AG09309 (cell line): ENCODE data around the gene LRTM2.

Source experiments
- DNase-seq: peaks from one replicate; pipeline ENCODE4 v3.0.0-alpha.2; 2010; ENCODE audit warnings: low read depth
- H3K4me3 ChIP-seq: 2 replicates; pipeline ENCODE4 v1.5.1; 2011; ENCODE audit warnings: mild to moderate bottlenecking, low read depth, low read length, moderate library complexity; ENCODE audit not compliant: control insufficient read depth
- CTCF ChIP-seq: IDR thresholded peaks from 2 replicates; pipeline ENCODE4 v1.5.1; 2011; ENCODE audit warnings: mild to moderate bottlenecking, low read depth, low read length, inconsistent platforms; ENCODE audit not compliant: insufficient read depth, control insufficient read depth; ENCODE audit errors: missing control alignments

Gene LRTM2

GRCh38 chr12:1810931-1811280, 9.5 kb upstream of the LRTM2 start:
- no peak overlapping the region for H3K4me3 ChIP-seq
- no peak for DNase-seq
- no peak for TF ChIP-seq CTCF

GRCh38 chr12:1811281-1811947, 9.0 kb upstream of the LRTM2 start:
- H3K4me3 ChIP-seq, result no peak overlapping the region
- no peak for DNase-seq
- no peak for TF ChIP-seq CTCF

- no peak for TF ChIP-seq CTCF
- H3K4me3 ChIP-seq, result no peak overlapping the region
- no peak for DNase-seq
Observed at GRCh38 chr12:1811948-1812291, 8.4 kb upstream of the LRTM2 start.

- H3K4me3 ChIP-seq, result no peak overlapping the region
- DNase-seq, result no peak
- no peak for TF ChIP-seq CTCF
Observed at GRCh38 chr12:1812650-1813302, 7.6 kb upstream of the LRTM2 start.

- no peak for DNase-seq
- TF ChIP-seq CTCF, result no peak
- H3K4me3 ChIP-seq, result no peak overlapping the region
Observed at GRCh38 chr12:1814266-1814665, 6.1 kb upstream of the LRTM2 start.

- TF ChIP-seq CTCF, result no peak
- no peak for DNase-seq
- no peak overlapping the region for H3K4me3 ChIP-seq
Observed at GRCh38 chr12:1815108-1815507, 5.3 kb upstream of the LRTM2 start.
